Measurements from ENCODE around the gene TREH.

DNA sequence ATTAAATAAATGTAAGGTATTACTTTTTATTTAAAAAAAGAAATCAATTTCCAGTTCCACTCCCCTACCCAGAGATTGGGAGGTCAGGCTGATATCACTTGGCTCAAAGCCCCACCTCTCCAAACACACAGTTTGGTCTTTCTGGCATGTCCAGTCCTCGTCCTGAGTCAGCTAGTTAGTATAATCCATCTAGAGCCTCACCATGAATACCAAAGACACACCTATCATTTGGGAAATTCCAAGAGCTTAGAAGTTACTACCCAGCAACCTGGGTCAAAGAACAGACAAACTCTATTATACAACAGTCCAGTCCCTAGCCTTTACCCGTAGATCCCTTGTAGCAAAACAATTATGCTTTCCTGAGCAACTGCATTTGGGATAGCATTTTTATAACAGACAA lies 9.4 kb downstream of the TREH start:
- TF ChIP-seq, protein P1, sequence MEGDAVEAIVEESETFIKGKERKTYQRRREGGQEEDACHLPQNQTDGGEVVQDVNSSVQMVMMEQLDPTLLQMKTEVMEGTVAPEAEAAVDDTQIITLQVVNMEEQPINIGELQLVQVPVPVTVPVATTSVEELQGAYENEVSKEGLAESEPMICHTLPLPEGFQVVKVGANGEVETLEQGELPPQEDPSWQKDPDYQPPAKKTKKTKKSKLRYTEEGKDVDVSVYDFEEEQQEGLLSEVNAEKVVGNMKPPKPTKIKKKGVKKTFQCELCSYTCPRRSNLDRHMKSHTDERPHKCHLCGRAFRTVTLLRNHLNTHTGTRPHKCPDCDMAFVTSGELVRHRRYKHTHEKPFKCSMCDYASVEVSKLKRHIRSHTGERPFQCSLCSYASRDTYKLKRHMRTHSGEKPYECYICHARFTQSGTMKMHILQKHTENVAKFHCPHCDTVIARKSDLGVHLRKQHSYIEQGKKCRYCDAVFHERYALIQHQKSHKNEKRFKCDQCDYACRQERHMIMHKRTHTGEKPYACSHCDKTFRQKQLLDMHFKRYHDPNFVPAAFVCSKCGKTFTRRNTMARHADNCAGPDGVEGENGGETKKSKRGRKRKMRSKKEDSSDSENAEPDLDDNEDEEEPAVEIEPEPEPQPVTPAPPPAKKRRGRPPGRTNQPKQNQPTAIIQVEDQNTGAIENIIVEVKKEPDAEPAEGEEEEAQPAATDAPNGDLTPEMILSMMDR (IDR thresholded peaks at IDR 0.05): no peak
- TF ChIP-seq POLR2AphosphoS5 (IDR thresholded peaks at IDR 0.05; ENCODE audit: low read depth, low read length) (no peak), TCF7L2 (IDR thresholded peaks at IDR 0.05; ENCODE audit: low read depth, low read length) (no peak), SIN3A (IDR thresholded peaks at IDR 0.05; ENCODE audit: borderline replicate concordance, insufficient read depth, low read depth, low read length) (no peak)
- TF ChIP-seq, protein P2, sequence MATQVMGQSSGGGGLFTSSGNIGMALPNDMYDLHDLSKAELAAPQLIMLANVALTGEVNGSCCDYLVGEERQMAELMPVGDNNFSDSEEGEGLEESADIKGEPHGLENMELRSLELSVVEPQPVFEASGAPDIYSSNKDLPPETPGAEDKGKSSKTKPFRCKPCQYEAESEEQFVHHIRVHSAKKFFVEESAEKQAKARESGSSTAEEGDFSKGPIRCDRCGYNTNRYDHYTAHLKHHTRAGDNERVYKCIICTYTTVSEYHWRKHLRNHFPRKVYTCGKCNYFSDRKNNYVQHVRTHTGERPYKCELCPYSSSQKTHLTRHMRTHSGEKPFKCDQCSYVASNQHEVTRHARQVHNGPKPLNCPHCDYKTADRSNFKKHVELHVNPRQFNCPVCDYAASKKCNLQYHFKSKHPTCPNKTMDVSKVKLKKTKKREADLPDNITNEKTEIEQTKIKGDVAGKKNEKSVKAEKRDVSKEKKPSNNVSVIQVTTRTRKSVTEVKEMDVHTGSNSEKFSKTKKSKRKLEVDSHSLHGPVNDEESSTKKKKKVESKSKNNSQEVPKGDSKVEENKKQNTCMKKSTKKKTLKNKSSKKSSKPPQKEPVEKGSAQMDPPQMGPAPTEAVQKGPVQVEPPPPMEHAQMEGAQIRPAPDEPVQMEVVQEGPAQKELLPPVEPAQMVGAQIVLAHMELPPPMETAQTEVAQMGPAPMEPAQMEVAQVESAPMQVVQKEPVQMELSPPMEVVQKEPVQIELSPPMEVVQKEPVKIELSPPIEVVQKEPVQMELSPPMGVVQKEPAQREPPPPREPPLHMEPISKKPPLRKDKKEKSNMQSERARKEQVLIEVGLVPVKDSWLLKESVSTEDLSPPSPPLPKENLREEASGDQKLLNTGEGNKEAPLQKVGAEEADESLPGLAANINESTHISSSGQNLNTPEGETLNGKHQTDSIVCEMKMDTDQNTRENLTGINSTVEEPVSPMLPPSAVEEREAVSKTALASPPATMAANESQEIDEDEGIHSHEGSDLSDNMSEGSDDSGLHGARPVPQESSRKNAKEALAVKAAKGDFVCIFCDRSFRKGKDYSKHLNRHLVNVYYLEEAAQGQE (IDR thresholded peaks at IDR 0.05; ENCODE audit: insufficient read depth in 1 of 2, low read depth in 2 of 2, low read length in 1 of 2): no peak
